Fibroblast of lung (primary cell): ENCODE results near the gene ARFGAP2.

Experiments used
- EZH2 ChIP-seq: IDR thresholded peaks from 2 replicates; pipeline ENCODE4 v1.5.1; 2012; ENCODE audit warnings: low read length, control low read depth, mild to moderate bottlenecking; ENCODE audit errors: missing control alignments
- TF ChIP-seq, protein P1 (sequence below), 2 donors: IDR thresholded peaks in 1 of 2; conservative IDR thresholded peaks in 1 of 2; 1 replicate in 1 of 2; 2 replicates in 1 of 2; pipeline ENCODE4 v1.5.1; 2011 to 2012; ENCODE audit warnings: low read length in 2 of 2, control low read depth in 1 of 2, inconsistent platforms in 1 of 2, low read depth in 1 of 2, mild to moderate bottlenecking in 1 of 2

DNA sequence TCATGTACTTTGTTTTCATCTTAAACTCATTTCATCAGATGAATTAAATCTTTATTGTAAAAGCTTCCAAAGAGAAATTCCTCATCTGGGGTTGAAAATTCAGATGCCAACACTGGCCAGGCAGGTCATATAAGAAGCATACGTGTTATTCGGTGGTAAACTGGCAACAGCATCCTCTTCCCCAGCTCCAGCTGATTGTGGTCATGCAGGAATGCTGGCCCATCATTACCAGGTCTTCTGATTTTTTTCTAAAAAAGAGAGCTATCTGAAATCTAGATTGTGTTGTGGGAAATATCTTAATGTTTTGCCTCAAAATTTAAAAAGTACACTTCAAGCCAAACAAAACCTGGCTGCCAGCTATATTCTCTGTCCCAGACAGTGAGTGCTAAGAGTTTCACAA, 53.6 kb downstream of the ARFGAP2 start:
- TF ChIP-seq, protein P1, sequence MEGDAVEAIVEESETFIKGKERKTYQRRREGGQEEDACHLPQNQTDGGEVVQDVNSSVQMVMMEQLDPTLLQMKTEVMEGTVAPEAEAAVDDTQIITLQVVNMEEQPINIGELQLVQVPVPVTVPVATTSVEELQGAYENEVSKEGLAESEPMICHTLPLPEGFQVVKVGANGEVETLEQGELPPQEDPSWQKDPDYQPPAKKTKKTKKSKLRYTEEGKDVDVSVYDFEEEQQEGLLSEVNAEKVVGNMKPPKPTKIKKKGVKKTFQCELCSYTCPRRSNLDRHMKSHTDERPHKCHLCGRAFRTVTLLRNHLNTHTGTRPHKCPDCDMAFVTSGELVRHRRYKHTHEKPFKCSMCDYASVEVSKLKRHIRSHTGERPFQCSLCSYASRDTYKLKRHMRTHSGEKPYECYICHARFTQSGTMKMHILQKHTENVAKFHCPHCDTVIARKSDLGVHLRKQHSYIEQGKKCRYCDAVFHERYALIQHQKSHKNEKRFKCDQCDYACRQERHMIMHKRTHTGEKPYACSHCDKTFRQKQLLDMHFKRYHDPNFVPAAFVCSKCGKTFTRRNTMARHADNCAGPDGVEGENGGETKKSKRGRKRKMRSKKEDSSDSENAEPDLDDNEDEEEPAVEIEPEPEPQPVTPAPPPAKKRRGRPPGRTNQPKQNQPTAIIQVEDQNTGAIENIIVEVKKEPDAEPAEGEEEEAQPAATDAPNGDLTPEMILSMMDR (conservative IDR thresholded peaks at IDR 0.05 in 1 of 2, IDR thresholded peaks at IDR 0.05 in 1 of 2; ENCODE audit: low read depth in 1 of 2, low read length in 2 of 2), result no peak
- TF ChIP-seq EZH2, result no peak
